MM.1S (cell line): ENCODE measurements around the gene BAG2.

Experiments used
- CTCF ChIP-seq: fragments of 300-600 bp; sonication (generic); IDR thresholded peaks from 2 replicates; pipeline ENCODE4 v1.5.1; 2016; ENCODE audit warnings: antibody characterized with exemption, low read length, mixed read lengths
- EZH2phosphoT487 ChIP-seq: fragments of 300-600 bp; sonication (generic); IDR thresholded peaks from 2 replicates; pipeline ENCODE4 v1.6.1; 2018; ENCODE audit warnings: antibody characterized with exemption, low read length

GRCh38 chr6:57177545-57178265 is 5.6 kb downstream of the BAG2 start:
- TF ChIP-seq CTCF (no peak), EZH2phosphoT487 (no peak)
